Measurements from ENCODE around the gene ARMC10. TPM values are rescaled to one million over a fixed set of nuclear protein-coding genes. Genes with fewer than 3 reads are reported as not detected.
"Not testable (repeated sequence)": the region's sequence is repeated elsewhere in the genome, so short reads cannot be mapped to it uniquely, and the experiment has no call there.

ARMC10 gene
- total RNA-seq, 1 donor from 2014 or later: 24.9 TPM

DNA sequence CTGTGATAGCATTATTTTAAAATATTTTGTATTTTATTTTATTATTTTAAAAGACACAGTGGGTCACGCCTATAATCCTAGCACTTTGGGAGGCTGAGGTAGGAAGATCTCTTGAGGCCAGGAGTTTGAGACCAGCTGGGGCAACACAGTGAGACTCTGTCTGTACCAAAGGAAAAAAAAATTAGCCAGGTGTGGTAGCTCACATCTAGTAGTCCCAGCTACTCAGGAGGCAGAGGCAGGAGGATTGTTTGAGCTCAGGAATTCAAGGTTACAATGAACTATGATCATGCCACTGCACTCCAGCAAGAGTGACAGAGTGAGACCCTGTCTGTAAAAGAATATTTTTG is 37.5 kb upstream of the ARMC10 start:
- H3K36me3 Mint-ChIP-seq (ENCODE audit: low read depth): peaks cover 1% of the 10 kb centered on the region
- ChIA-PET CTCF (no interaction called here), POLR2A (no interaction called here)
- TF ChIP-seq, protein P1, sequence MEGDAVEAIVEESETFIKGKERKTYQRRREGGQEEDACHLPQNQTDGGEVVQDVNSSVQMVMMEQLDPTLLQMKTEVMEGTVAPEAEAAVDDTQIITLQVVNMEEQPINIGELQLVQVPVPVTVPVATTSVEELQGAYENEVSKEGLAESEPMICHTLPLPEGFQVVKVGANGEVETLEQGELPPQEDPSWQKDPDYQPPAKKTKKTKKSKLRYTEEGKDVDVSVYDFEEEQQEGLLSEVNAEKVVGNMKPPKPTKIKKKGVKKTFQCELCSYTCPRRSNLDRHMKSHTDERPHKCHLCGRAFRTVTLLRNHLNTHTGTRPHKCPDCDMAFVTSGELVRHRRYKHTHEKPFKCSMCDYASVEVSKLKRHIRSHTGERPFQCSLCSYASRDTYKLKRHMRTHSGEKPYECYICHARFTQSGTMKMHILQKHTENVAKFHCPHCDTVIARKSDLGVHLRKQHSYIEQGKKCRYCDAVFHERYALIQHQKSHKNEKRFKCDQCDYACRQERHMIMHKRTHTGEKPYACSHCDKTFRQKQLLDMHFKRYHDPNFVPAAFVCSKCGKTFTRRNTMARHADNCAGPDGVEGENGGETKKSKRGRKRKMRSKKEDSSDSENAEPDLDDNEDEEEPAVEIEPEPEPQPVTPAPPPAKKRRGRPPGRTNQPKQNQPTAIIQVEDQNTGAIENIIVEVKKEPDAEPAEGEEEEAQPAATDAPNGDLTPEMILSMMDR (IDR thresholded peaks at IDR 0.05): no peak
- no peak overlapping the region for H3K27ac Mint-ChIP-seq
- DNase-seq (no peak), ATAC-seq (ENCODE audit: low read depth) (no peak)
- H3K4me3 Mint-ChIP-seq: no peak overlapping the region
- H3K9me3 Mint-ChIP-seq: peaks cover 1% of the 10 kb centered on the region
- H3K4me1 Mint-ChIP-seq: no peaks in the 10 kb centered on the region
- intact Hi-C loops (cut with micrococcal nuclease): no loop called here
- no peaks in the 10 kb centered on the region for H3K27me3 Mint-ChIP-seq

GRCh38 chr7:103037823-103038739 is 36.9 kb upstream of the ARMC10 start:
- H3K36me3 Mint-ChIP-seq (ENCODE audit: low read depth); H3K4me3 Mint-ChIP-seq; ATAC-seq (ENCODE audit: low read depth); CTCF ChIA-PET; DNase-seq; H3K9me3 Mint-ChIP-seq; intact Hi-C loops (cut with micrococcal nuclease); H3K27ac Mint-ChIP-seq; H3K27me3 Mint-ChIP-seq; H3K4me1 Mint-ChIP-seq; POLR2A ChIA-PET: not testable (repeated sequence)

- CTCF ChIA-PET; ATAC-seq (ENCODE audit: low read depth); H3K36me3 Mint-ChIP-seq (ENCODE audit: low read depth); H3K27me3 Mint-ChIP-seq; POLR2A ChIA-PET; DNase-seq; H3K4me3 Mint-ChIP-seq; H3K27ac Mint-ChIP-seq; H3K9me3 Mint-ChIP-seq; intact Hi-C loops (cut with micrococcal nuclease); H3K4me1 Mint-ChIP-seq: not testable (repeated sequence)
These were observed 33.1 kb upstream of the ARMC10 start for GRCh38 chr7:103041815-103042214.

DNA sequence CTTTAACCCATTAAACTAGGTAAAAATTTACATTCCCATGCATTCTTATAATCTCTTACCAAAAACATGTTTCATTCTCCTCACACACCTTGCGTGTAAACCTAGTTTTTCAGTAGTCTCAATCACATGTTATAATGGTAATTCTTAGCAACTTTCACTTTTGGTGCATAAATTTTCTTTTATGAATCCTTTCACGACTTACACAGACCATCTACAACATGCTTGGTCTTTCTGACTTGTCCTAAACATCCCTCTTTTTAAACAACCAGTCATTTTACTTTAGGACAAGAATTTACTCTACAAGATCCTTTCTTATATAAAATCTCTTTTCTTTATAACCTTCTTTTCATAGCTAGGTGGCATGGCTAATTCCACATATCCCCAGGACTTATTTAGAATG is 26.1 kb upstream of the ARMC10 start:
- DNase-seq (no peak), ATAC-seq (ENCODE audit: low read depth) (no peak)
- Mint-ChIP-seq H3K27ac (no peak overlapping the region), H3K36me3 (ENCODE audit: low read depth) (no peaks in the 10 kb centered on the region), H3K4me3 (no peak overlapping the region), H3K4me1 (no peaks in the 10 kb centered on the region), H3K9me3 (peaks cover 7% of the 10 kb centered on the region), H3K27me3 (no peaks in the 10 kb centered on the region)
- CTCF ChIA-PET: no interaction called here
- POLR2A ChIA-PET: no interaction called here
- intact Hi-C loops (cut with micrococcal nuclease): no loop called here
- TF ChIP-seq, protein P1 (IDR thresholded peaks at IDR 0.05): no peak

GRCh38 chr7:103051519-103051918 is 23.4 kb upstream of the ARMC10 start:
- TF ChIP-seq, protein P1 (IDR thresholded peaks at IDR 0.05): no peak
- POLR2A ChIA-PET: no interaction called here
- Mint-ChIP-seq H3K27ac (no peak overlapping the region), H3K27me3 (no peaks in the 10 kb centered on the region), H3K4me1 (no peaks in the 10 kb centered on the region), H3K9me3 (peaks cover 7% of the 10 kb centered on the region), H3K36me3 (ENCODE audit: low read depth) (no peaks in the 10 kb centered on the region), H3K4me3 (no peak overlapping the region)
- DNase-seq (no peak), ATAC-seq (ENCODE audit: low read depth) (no peak)
- intact Hi-C loops (cut with micrococcal nuclease): no loop called here
- CTCF ChIA-PET: interaction anchor here (0.7 to 1.9 kb wide), 2 partner anchors 9 to 11 kb away, joined by 3 to 4 read pairs; no protein-coding TSS in a partner anchor

DNA sequence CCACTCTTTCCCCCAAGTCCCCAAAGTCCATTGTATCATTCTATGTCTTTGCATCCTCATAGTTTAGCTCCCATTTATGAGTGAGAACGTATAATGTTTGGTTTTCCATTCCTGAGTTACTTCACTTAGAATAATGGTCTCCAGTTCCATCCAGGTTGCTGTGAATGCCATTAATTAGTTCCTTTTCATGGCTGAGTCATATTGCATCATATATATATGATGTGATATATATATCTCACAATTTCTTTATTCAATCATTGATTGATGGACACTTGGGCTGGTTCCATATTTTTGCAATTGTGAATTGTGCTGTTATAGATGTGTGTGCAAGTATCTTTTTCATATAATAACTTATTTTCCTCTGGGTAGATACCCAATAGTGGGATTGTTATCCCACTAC is 18.9 kb upstream of the ARMC10 start:
- ATAC-seq (ENCODE audit: low read depth); H3K27me3 Mint-ChIP-seq; H3K36me3 Mint-ChIP-seq (ENCODE audit: low read depth); intact Hi-C loops (cut with micrococcal nuclease); H3K9me3 Mint-ChIP-seq; CTCF ChIA-PET; H3K4me1 Mint-ChIP-seq; H3K4me3 Mint-ChIP-seq; POLR2A ChIA-PET; H3K27ac Mint-ChIP-seq; DNase-seq: not testable (repeated sequence)
